Measurements from ENCODE around the gene CRYL1. TPM values are rescaled to one million over a fixed set of nuclear protein-coding genes. Genes with fewer than 3 reads are reported as not detected.

CRYL1 gene
- total RNA-seq, 1 donor from 2014 or later: 17.6 TPM

- peak; percentile 16 for DNase-seq
Observed at GRCh38 chr13:20369886-20370361, 155.7 kb downstream of the CRYL1 start.

DNA sequence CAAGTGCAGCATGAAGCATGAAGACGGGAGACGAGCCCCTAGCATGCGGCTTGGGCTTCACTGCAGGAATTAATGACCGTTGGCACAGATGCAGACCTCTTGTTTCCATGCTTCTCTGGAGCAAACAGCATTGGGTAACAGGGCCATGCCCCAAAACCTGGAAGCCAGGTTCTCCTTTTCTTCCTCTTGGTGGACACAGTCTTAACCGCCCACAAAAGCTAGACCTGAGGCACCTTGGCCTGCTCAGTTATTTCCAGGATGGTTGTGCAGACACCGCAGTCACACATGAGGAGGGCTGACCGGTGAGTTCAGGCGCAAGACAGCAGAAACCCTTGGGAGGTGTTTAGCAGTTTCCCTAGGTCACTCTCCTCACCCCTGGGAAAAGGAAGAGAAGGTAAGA, 159.6 kb downstream of the CRYL1 start:
- no peak for DNase-seq

DNA sequence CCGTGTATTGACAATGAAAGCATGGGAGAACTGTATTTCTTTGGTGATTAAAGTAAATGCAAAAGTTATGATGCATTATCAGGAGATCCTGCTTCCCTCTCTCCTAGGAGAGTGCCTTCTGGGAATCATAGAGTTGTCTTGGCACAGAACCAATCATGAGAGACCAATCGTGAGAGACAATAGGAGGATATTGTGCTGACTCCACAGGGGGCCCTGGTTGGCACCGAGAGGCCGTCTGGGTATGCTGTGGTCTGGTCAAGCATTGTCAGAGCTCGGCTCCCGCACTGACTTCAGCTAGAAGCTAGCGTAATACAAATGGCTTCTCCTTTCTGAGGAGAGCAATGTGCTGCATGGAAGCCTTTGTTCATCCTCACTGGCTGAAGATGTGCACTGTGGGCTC, 162.1 kb downstream of the CRYL1 start:
- DNase-seq: no peak

GRCh38 chr13:20363172-20363571, 162.5 kb downstream of the CRYL1 start:
- DNase-seq: no peak

DNA sequence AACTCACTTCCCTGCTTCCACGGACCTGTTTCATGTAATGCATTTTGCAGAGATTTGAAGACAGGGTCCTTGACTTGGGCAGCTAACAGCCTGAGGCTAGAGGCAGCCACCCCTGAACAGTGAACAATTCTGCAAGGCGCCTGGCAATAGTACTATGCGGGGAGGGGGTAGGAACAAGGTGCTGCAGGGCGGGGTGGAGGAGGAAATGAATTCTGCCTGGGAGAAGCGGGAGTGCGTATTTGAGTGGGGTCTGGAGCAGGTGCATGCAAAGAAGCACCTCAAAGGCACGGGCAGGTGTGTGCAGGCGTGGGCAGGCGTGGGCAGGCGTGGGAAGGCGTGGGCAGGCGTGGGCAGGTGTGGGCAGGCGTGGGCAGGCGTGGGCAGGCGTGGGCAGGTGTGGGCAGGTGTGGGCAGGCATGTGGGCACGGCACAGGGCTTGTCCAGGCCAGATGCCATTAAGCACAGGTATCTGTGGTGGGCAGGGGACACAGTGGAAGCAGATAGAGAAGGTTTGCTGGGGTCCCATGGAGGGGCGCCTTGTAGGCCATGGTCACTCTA, 163.1 kb downstream of the CRYL1 start:
- no peak for DNase-seq

GRCh38 chr13:20360835-20361412, 164.7 kb downstream of the CRYL1 start:
- DNase-seq: no peak

DNA sequence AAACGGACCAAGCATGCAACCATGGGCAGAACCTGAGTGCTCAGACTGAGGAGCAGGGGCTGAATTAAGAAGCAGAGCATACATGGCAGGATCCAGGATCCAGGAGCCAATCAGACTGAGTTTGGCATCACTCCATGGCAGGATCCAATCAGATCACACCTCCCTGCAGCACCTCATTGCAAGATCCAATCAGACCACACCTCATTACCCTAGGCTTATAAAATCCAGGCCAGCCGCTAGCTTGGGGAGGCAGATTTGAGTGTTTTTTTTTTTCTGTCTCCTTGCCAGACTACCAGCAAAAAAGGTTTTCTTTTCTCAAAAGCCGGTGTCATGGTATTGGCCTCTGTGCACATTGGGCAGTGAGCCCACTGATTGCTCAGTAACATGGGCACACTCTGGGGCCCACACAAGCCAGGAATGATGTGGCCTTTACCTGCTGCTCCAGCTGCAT, 165.6 kb downstream of the CRYL1 start:
- DNase-seq: no peak

GRCh38 chr13:20359335-20359734, 166.3 kb downstream of the CRYL1 start:
- DNase-seq: no peak

GRCh38 chr13:20358022-20358421, 167.6 kb downstream of the CRYL1 start:
- DNase-seq: no peak

DNA sequence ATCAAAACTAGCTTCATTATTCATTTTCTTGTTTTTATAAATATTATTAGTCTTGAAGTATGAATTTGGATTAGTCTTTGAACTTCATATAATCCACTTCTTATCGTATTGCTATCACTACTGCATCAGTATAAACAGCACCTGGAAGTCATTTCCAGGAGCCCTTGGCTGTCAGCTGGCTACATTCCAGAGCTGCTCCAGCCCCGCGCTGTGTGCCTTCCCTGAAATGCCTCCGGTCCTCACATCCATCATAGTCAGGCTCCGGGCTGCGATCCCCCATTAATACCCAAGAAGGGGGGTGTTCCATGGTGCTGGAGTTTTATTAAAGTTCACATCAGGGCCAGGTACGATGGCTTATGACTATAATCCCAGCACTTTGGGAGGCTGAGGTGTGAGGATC, 169.2 kb downstream of the CRYL1 start:
- DNase-seq: no peak

GRCh38 chr13:20354722-20355121, 170.9 kb downstream of the CRYL1 start:
- no peak for DNase-seq

DNA sequence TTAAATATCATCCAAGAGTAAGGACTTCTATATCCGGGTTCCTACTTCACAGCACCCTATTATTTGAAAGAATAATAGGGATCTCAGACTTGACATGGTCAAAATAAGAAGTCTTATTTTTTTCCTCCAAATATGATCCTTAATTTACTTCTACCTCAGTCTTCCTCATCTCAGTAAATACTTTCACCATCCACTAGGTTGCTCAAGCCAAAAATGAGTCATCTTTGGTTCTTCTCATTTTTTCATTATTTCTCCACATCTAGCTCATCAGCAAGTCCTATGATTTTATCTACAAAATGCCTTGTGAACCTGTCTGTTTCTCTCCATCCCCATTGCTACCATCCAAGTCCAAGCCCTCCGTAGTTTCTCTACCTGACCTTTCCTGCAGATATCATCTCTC, 171.7 kb downstream of the CRYL1 start:
- DNase-seq: no peak

Small RNA genes lying within 50 kb of the gene (small RNA-seq; reads per million reads assigned to genes)
- not detected for gene MIR4499 (ENCODE audit: low replicate concordance)

Other genes with a start within 250 kb of the CRYL1 start
- 20.9 TPM for gene IFT88, start 41.3 kb upstream of the CRYL1 start, total RNA-seq
- 8.8 TPM for gene IL17D, start 177.8 kb upstream of the CRYL1 start, total RNA-seq
- 10.2 TPM for gene EEF1AKMT1, start 248.1 kb upstream of the CRYL1 start, total RNA-seq